NCI-H2171 (cell line): ENCODE data around the gene FIGN.

Source experiments
- DNase-seq: peaks from one replicate; lab custom pipeline; 2025; lab: John Stamatoyannopoulos, UW

Gene FIGN

DNA sequence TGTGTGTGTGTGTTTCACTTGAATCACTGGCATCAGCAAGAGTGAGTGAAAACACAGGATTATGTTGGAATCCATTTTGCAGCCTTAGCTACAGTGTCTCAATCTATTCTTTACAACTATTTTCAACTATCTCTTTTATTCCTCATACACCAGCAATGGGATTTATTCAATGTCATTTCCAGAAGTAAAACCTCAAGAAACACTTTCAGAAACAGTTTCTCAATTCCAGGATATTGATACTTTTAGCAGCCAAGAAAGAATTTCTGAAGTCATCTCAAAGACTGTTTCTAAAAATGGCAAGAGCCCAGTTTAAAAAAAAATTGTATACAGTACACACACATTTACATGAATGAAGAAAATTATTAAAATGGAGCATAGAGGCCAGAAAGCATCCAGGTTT lies 171.6 kb downstream of the FIGN start:
- DNase-seq = no peak

DNA sequence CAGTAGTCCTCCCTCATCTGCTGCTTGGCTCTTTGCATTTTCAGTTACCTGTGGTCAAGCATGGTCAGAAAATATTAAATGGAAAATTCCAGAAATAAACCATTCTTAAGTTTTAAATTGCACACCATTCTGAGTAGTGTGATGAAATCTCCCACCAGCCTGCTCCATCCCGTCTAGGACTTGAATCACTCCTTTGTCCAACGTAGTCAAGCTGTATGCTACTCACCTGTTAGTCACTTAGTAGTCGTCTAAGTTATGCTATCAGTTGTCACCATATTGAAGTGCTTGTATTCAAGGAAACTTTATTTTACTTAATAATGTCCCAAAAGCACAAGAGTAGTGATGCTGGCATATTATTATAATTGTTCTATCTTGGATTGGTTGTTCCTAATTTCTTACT lies 172.5 kb downstream of the FIGN start:
- DNase-seq = no peak

DNA sequence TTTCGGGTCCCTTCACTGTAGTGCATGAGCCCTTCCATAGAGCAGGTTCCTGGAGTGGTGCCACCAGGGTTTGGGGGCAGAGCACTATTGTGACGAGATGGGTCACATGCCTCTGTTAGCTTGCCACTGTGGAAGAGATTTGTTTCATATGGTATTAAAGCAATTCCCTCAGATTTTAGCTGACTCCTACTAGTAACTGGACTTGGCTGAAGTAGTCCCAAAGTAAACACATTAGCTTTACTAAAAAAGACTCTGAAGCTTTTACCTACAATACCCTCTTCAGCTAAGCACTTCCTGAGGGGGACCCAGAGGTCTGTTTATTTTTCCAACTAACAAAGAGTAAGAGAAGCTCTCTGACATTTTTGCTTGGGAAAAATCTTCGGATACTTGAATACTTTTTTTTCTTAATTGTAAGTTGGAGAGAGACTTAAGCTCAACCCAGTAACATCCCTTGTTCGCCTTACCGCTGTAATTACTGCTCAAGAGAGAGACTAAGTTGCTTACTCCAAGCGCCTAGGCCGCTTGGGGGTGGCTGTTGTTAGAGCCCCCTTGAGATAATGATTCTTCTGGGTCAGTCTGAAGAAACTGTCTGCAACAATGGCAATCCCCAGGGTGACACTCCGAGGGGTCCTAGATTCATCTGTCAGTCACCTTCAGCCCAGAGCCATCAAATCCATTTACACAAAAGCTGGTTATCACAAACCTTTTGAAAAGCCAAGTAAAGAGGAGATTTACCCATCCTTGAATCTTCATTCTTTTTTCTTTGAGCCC lies 177.4 kb downstream of the FIGN start:
- no peak for DNase-seq

DNA sequence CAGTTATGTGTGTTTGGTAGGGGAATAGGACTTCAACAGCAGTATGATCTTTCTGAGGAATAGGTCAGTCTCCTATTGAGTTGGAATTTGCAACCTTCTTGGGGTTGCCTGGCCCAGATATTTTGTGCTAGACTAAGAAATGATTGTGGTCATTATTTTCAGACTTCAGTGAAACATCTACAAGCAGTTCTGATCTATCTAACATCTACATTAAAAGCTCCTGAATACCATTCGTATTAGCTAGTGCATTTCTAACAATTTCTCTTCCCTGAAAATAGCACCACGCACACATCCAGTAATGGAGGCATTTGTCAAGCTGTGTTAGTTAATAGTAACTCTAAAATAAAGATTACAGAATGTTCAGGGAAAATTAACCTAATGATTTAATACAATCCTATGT lies 179.3 kb downstream of the FIGN start:
- DNase-seq = no peak

DNA sequence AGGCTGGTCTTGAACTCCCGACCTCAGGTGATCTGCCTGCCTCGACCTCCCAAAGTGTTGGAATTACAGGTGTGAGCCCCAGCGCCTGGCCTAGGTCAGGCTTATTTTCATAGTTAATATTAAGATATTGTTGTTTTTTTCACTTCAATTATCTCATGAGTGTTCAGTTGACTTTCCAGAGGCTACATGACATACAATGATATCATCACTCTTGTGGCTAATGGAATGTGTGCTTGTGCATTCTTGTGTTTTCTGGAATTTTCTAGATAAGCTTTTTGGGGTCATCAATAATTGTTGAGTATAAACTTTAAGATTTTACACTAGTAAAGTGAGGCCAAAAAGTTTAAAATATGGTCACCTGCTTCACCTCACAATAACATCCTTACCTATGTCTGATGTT lies 180.9 kb downstream of the FIGN start:
- DNase-seq = no peak

DNA sequence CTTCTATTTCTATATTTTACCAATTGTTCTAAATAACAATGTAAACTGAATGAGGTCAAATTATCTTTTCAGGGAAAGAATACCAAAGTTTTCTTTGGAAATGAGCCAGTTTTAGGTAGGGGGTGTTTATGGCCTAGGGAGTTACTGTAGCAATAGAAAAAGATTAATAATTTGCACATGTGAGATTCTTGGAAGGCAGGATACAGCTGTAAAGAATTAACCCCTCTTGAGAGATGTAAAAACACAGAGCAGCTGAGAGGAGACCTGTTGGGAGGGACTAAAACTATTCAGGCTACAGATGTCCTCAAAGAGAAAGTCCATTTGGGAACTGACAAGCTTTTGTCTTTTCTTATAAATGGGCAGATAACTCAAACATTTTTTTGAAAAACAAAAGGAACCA lies 182.2 kb downstream of the FIGN start:
- no peak for DNase-seq

DNA sequence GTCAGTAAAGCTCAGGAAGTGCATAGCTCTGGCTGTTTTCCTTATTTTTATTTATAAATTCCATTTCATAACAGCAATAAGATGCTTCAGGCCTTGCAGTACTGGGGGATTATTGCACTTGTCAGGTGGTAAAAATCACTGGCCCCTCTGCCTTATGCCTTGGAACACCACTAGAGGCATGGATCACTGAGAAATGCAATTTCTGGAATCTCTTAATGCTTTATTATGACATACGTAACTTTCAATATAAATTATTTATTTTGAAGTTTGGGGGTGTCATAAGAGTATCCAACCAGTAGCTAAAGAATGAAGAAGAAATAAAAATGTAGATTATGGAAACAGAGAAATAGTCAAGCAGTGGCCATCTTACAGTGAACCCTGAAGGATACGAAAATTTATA lies 183.1 kb downstream of the FIGN start:
- no peak for DNase-seq

DNA sequence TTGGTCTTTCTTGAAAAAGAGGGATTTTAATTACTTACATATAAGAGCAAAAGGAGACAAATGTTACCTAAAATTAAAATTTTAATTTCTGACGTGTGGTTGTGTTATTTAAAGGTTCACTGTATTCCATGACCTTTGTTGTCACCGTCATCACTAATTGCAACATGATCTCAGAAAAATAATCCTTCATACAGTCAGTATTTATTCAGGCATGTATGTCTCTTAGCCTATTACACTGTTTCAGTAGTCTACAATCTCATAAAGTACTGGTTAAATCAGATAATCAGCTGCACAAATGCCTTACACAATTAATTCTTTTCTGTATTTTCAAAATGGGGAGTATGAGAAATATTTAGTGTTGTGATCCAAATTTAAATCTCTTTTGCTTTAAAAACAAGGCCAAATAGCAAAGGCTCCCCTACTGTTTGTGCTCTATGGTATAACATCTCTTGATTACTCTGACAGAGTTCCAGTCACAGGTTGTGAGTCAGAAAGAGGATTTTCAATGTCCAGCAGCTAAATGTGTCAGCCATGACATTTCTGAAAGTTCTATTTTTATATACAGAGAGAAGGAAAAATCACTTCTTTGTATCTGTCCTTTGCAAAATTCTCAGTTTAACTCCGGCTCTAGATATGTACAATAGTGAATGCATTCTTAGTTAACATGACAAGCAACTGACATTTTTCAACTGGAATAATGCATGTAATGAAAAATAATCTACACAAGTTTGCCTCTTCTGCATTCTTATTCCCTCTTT lies 184.0 kb downstream of the FIGN start:
- no peak for DNase-seq

DNA sequence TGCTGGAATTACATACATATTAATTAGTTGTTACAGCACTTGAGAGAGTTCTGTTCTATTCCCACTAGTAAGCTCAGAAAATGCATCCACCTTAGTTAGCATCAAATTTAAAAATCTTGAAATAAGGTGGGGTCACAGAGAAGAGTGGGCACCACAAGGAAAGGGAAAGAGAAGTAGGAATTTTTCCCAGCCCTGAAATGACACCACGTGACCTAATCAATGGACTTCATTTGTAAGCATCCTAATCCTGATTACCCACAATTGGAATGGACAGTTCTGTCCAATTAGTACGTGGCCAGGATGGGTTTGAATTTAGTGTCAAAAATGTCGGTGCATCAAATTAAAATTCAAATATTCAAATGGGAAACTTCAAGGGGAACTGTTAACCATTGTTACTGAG lies 186.8 kb downstream of the FIGN start:
- DNase-seq = no peak
